GM23338 (cell line): ENCODE data around the gene SUPT3H. TPM values are rescaled to one million over a fixed set of nuclear protein-coding genes. Genes with fewer than 3 reads are reported as not detected.

Experiments used
- ATAC-seq: fragments of 200-7000 bp; cut with Tn5 transposase; 3 replicates; pipeline ENCODE4 v1.9.1; 2020
- DNase-seq: peaks from one replicate; pipeline ENCODE4 v3.0.0-alpha.2; 2015; ENCODE audit warnings: low spot score
- H2AFZ ChIP-seq: fragments of 200-600 bp; sonication (generic); 2 replicates; pipeline ENCODE4 v1.8.0; 2016; ENCODE audit warnings: antibody characterized with exemption, mild to moderate bottlenecking, moderate library complexity
- H3F3A ChIP-seq: fragments of 200-600 bp; sonication (generic); replicated peaks from 2 replicates; pipeline ENCODE4 v1.8.0; 2017; ENCODE audit warnings: antibody characterized with exemption, mixed run types, low read depth
- H3K27ac ChIP-seq: fragments of 200-600 bp; sonication (generic); 2 replicates; pipeline ENCODE4 v1.6.1; 2016; ENCODE audit warnings: low read depth
- H3K27me3 ChIP-seq: fragments of 200-600 bp; sonication (generic); 2 replicates; pipeline ENCODE4 v1.8.0; 2016; ENCODE audit warnings: mild to moderate bottlenecking, mixed run types, moderate library complexity; ENCODE audit not compliant: insufficient read depth
- H3K36me3 ChIP-seq: fragments of 200-600 bp; sonication (generic); 2 replicates; pipeline ENCODE4 v1.8.0; 2016; ENCODE audit warnings: mild to moderate bottlenecking; ENCODE audit not compliant: insufficient read depth
- H3K4me1 ChIP-seq: fragments of 200-600 bp; sonication (generic); 2 replicates; pipeline ENCODE4 v1.8.0; 2016; ENCODE audit warnings: mild to moderate bottlenecking, moderate library complexity; ENCODE audit not compliant: insufficient read depth
- H3K4me2 ChIP-seq: fragments of 200-600 bp; sonication (generic); 2 replicates; pipeline ENCODE4 v1.7.1; 2017; ENCODE audit warnings: mixed run types
- H3K4me3 ChIP-seq: fragments of 200-600 bp; sonication (generic); 2 replicates; pipeline ENCODE4 v1.6.1; 2016; ENCODE audit warnings: mixed run types
- H3K79me2 ChIP-seq: fragments of 200-600 bp; sonication (generic); replicated peaks from 2 replicates; pipeline ENCODE4 v1.8.0; 2017; ENCODE audit warnings: mild to moderate bottlenecking; ENCODE audit not compliant: insufficient read depth
- H3K9me2 ChIP-seq: fragments of 200-600 bp; sonication (generic); 2 replicates; pipeline ENCODE4 v1.8.0; 2017; ENCODE audit not compliant: insufficient read depth
- H4K20me1 ChIP-seq: fragments of 200-600 bp; sonication (generic); replicated peaks from 2 replicates; pipeline ENCODE4 v1.8.0; 2017; ENCODE audit warnings: mild to moderate bottlenecking; ENCODE audit not compliant: insufficient read depth
- H3K27ac Mint-ChIP-seq: 2 replicates; pipeline ENCODE4 v1.8.0; 2020; ENCODE audit warnings: inconsistent platforms, mild to moderate bottlenecking, moderate library complexity, mixed read lengths
- H3K27me3 Mint-ChIP-seq: 3 replicates; pipeline ENCODE4 v1.8.0; 2022; ENCODE audit warnings: low read depth, mild to moderate bottlenecking, moderate library complexity, mixed read lengths, inconsistent platforms; ENCODE audit not compliant: insufficient read depth, poor library complexity
- H3K36me3 Mint-ChIP-seq: 3 replicates; pipeline ENCODE4 v1.8.0; 2021; ENCODE audit warnings: low read depth, mild to moderate bottlenecking, inconsistent platforms, moderate library complexity, mixed read lengths
- H3K4me1 Mint-ChIP-seq: 3 replicates; pipeline ENCODE4 v1.8.0; 2020; ENCODE audit warnings: mild to moderate bottlenecking, inconsistent platforms, mixed read lengths
- H3K4me3 Mint-ChIP-seq: 3 replicates; pipeline ENCODE4 v1.8.0; 2021; ENCODE audit warnings: moderate library complexity, mild to moderate bottlenecking, inconsistent platforms, mixed read lengths
- H3K9me3 Mint-ChIP-seq: 3 replicates; pipeline ENCODE4 v1.8.0; 2020; ENCODE audit warnings: moderate library complexity, mild to moderate bottlenecking, inconsistent platforms, mixed read lengths
- CREB1 ChIP-seq: fragments of 250-450 bp; sonication (Bioruptor Pico); IDR thresholded peaks from 2 replicates; pipeline ENCODE4 v1.5.0; 2020; ENCODE audit warnings: low read depth, mild to moderate bottlenecking, moderate library complexity
- CTCF ChIP-seq, 2 experiments: fragments of 200-600 bp in 1 of 2; sonication (generic) in 1 of 2; conservative IDR thresholded peaks; 2 replicates each; pipeline versions ENCODE4 v1.5.1 to v1.6.1; 2016 to 2017; ENCODE audit warnings: antibody characterized with exemption in 2 of 2, low read depth in 2 of 2, mild to moderate bottlenecking in 2 of 2, moderate library complexity in 1 of 2
- ETS1 ChIP-seq: IDR thresholded peaks from 2 replicates; pipeline ENCODE4 v1.6.1; 2016; ENCODE audit warnings: antibody characterized with exemption
- EZH2 ChIP-seq: fragments of 200-600 bp; sonication (generic); IDR thresholded peaks from one replicate; pipeline ENCODE4 v1.8.0; 2017; ENCODE audit warnings: antibody characterized with exemption, mild to moderate bottlenecking, low read depth; ENCODE audit not compliant: unreplicated experiment
- EZH2phosphoT487 ChIP-seq: fragments of 200-600 bp; sonication (generic); IDR thresholded peaks from one replicate; pipeline ENCODE4 v1.8.1; 2018; ENCODE audit warnings: antibody characterized with exemption; ENCODE audit not compliant: unreplicated experiment
- JUNB ChIP-seq: IDR thresholded peaks from one replicate; pipeline ENCODE4 v1.6.1; 2016; ENCODE audit warnings: antibody characterized with exemption; ENCODE audit not compliant: unreplicated experiment
- NANOG ChIP-seq: IDR thresholded peaks from 2 replicates; pipeline ENCODE4 v1.6.1; 2016; ENCODE audit warnings: antibody characterized with exemption, borderline replicate concordance
- POLR2AphosphoS5 ChIP-seq: IDR thresholded peaks from 2 replicates; pipeline ENCODE4 v1.6.1; 2016; ENCODE audit warnings: antibody characterized with exemption, low read depth
- REST ChIP-seq: IDR thresholded peaks from one replicate; pipeline ENCODE4 v1.6.1; 2018; ENCODE audit warnings: antibody characterized with exemption; ENCODE audit not compliant: unreplicated experiment
- STAT1 ChIP-seq: IDR thresholded peaks from one replicate; pipeline ENCODE4 v1.6.1; 2016; ENCODE audit warnings: antibody characterized with exemption; ENCODE audit not compliant: unreplicated experiment
- ZNF114 ChIP-seq: fragments of 250-450 bp; sonication (Bioruptor Pico); IDR thresholded peaks from 2 replicates; pipeline ENCODE4 v1.5.0; 2020; ENCODE audit warnings: mild to moderate bottlenecking, moderate library complexity
- ZNF331 ChIP-seq: fragments of 250-450 bp; sonication (Bioruptor Pico); IDR thresholded peaks from 2 replicates; pipeline ENCODE4 v1.5.0; 2020; ENCODE audit warnings: low read depth, mild to moderate bottlenecking, moderate library complexity
- ZNF462 ChIP-seq: fragments of 250-450 bp; sonication (Bioruptor Pico); IDR thresholded peaks from 2 replicates; pipeline ENCODE4 v1.5.0; 2020; ENCODE audit warnings: mild to moderate bottlenecking, moderate library complexity
- polyA plus RNA-seq: library from polyadenylated mRNA; unstranded; fragments of >200 nt; fragmentation: Nextera tagmentation; extraction: Ambion mirVana; gene quantifications from 2 replicates; pipeline ENCODE4 v1.2.1, GENCODE V29; 2016
- total RNA-seq: library from RNA; depleted of rRNA; stranded (reverse); fragments of >200 nt; shearing (Covaris generic); gene quantifications from 2 replicates; pipeline ENCODE4 v1.2.3, GENCODE V29; 2014

The SUPT3H gene
- total and polyA plus RNA-seq, 2 experiments from 2014 or later: 11.4 to 30.1 TPM

- Histone ChIP-seq H3K27ac (no peak overlapping the region), H3K9me2 (no peaks in the 10 kb centered on the region), H3K4me3 (no peak overlapping the region), H2AFZ (no peak overlapping the region), H3F3A (no peaks in the 10 kb centered on the region), H3K27me3 (no peaks in the 10 kb centered on the region), H3K4me2 (no peak overlapping the region), H3K36me3 (no peaks in the 10 kb centered on the region), H4K20me1 (no peaks in the 10 kb centered on the region), H3K79me2 (no peaks in the 10 kb centered on the region), H3K4me1 (0 out of 2 replicates have a peak, but pooled peaks cover 4% of the 10 kb centered on the region)
- H3K36me3 Mint-ChIP-seq: peaks cover 16% of the 10 kb centered on the region; the same call in 2 of the 3 replicates
- H3K9me3 Mint-ChIP-seq: peaks cover 5% of the 10 kb centered on the region; the same call in 2 of the 3 replicates
- ATAC-seq (no peak), DNase-seq (no peak)
- H3K27ac Mint-ChIP-seq: 0 out of 2 replicates have a peak overlapping the region, but pooled peaks have one; percentile 7
- no peaks in the 10 kb centered on the region for H3K27me3 Mint-ChIP-seq
- peaks cover 20% of the 10 kb centered on the region for H3K4me1 Mint-ChIP-seq
- H3K4me3 Mint-ChIP-seq: no peak overlapping the region
- TF ChIP-seq STAT1 (no peak), CTCF (conservative IDR thresholded peaks at IDR 0.05; ENCODE audit: low read depth in 2 of 2) (no peak), JUNB (no peak), ETS1 (no peak), POLR2AphosphoS5 (no peak), CREB1 (CRISPR knock-in tag) (no peak), NANOG (no peak), ZNF462 (CRISPR knock-in tag) (no peak), ZNF331 (no peak), EZH2 (no peak), EZH2phosphoT487 (no peak), ZNF114 (no peak), REST (no peak)
Observed at GRCh38 chr6:45175272-45175671, 202.5 kb downstream of the SUPT3H start.
